GM19025 (cell line): Measurements from ENCODE around the gene DNAJB13.

ENCODE experiments used
- ATAC-seq: cut with Tn5 transposase; IDR thresholded peaks from one replicate; pipeline ENCODE4 v1.9.1; 2021; ENCODE audit warnings: mild to moderate bottlenecking, low read depth, moderate library complexity; ENCODE audit not compliant: unreplicated experiment

The DNAJB13 gene

DNA sequence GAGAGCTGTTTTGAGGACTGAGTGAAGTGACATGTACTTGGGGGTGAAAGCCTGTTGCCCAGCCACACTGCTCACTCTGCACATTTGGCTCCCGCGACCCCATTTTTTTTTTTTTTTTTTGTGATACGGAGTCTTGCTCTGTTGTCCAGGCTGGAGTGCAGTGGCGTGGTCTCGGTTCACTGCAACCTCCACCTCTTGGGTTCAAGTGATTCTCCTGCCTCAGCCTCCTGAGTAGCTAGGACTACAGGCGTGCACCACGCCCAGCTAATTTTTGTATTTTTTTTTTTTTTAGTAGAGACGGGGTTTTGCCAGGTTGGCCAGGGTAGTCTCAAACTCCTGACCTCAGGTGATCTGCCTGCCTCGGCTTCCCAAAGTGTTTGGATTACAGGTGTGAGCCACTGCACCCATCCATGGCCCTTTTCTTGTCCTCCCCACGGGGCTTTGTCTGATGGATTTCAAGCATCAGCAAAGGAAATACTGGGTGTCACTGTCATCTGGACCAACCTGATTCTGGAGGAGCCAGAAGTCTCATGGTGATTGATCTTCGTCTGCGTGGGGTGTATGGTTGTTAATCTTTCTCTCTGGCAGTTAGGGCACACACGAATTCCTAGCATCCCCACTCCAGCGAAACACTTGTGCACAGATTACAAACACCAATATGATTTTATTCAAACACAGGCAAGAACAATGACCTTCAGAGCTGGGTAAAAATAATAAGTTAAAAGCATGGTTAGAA lies 61.4 kb downstream of the DNAJB13 start:
- ATAC-seq: no peak

DNA sequence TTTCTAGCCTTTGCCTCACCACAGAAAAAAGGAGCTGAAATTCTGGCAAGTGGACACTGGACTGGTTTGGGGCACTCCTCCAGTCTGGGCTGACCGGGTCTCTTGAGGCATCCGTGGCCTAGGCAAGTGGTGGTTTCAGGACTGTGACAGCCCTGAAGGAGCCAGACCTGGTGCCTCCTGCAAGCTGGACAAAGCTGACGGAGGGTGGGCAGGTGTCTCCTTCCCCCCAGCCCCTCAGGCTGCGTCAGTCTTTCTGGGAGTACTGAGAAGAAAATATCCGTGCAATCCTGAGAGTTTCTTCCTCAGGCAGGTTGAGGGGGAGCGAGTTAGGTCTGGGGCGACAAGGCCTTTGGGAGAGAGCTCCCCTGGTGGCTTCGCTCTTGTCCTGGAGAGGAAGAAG lies 62.3 kb downstream of the DNAJB13 start:
- no peak for ATAC-seq

DNA sequence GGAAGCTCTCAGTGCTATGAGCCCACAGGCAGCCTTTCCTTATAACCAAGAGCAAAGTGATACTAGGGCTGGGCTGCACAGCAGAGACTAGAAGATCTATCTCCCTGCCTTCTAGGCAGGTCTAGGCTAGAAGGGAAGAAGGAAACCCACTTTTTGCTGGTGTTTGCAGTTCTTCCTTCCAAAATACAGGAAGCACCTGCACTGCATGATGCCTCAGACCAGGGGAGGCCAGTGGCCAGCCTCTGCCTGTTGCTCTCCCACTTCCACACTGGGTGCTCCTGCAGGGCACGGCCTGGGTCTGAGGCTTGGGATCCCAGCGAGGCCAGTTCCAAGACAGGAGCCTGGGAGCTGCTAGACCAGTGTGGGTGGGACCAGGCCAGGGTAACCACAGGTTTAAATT lies 64.1 kb downstream of the DNAJB13 start:
- ATAC-seq: no peak

DNA sequence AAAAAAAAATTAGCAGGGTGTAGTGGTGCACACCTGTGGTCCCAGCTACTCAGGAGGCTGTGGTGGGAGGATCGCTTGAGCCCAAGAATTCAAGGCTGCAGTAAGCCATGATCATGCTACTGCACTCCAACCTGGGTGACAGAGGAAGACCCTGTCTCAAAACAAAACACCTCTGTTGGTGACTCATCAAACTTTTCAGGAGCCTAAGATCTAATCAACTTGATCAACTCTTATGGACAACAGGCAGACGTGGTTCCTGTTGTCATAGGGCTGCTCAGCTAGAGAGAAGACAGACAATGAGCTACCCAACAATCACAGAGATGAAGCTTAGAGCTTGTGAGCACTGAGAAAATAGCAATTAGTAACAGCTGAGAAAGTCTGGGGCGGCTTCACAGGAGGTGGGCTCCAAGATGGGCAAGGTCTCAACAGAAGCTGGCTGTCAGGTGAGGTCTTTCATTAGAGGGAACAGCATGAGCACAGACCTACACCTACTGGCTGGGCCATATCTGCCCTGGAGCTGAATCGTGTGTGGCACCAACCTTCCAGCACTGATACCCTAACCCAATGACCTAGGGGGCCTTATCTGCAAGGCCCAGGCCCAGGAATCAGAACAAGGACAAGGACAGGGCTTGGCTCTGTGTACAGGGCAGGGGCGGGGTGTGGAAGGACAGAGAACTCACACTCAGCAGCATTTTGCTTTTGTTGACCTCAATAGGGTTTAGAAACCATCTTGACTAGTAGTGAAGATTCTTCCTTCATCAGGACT lies 65.3 kb downstream of the DNAJB13 start:
- no peak for ATAC-seq

DNA sequence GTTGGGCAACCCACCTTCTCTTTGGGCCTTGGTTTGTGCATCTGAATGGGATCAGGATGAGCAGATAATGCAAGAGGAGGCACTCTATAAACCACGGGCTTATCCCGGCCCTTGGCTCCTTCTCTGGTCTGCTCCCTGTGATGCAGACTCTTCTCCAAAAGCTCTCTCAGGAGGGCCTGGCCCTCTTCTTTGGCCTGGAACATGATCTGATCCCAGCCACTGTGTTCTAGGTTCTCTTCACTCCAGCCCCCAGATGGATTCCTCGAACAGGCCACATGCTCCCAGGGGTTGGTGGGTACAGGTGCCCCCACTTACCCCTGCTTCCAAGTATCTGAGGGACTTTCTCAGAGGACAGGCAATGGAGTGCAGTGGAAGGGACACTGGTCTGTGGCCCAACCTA lies 66.8 kb downstream of the DNAJB13 start:
- ATAC-seq: no peak

DNA sequence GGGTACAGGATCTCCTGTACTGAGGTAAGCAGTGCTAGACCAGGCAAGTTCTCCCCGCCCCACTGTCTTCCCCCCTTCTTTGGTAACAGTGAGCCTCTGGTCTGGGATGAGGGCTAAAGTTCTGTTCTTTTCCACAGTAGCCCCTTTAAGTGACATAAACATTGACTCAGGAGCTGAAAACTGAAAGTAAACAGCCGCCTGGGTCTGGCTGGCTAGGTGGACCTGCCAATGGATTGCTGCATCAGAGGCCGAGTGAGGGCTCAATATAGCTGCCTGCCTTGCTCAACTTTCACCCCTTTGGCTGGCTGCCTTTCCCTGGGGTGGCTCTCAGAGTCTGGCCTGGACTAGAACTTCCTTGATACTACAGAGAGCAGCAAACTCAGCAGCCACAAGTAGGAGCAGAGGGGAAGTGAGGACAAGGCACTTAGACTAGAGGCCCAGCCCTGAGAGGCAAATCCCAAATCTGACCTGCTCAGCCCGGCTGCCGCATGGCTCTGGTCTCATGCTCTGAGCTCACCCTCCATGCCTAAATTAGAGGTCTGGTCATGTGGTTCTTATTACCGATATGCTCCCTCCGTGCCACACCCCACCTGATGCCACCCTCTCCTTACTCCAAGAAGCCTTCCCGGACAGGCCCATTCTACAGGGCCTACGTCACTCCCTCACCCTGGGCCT lies 67.6 kb downstream of the DNAJB13 start:
- ATAC-seq: no peak

DNA sequence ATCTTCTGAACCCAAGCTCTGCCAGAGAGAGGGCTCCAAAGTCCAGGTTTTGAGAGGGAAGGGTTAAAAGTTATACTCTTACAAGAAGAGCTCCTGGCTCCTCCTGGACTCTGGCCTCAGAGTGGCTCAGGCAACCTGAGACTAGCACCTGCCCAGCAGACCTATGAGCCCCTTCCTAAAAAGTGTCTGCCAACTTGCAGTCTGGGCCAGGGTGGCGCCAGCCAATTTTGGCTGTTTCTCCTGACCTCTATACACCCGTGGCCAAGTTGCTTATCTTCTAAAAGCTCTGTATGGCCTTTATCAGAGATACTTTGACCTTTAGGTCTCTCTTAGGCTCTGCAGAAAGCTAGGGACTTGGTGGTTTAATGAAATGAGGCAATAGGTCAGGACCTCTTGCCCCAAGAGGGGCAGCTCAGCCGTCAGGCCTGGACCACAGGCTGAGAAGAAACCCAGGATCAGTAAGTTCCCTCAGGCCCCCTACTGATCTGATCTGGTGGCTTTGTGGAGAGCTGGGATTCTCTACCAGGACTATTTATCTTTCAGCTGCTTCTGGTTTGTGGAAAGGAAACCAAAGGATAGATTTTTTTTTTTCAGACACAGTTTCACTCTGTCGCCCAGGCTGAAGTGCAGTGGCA lies 68.4 kb downstream of the DNAJB13 start:
- no peak for ATAC-seq

DNA sequence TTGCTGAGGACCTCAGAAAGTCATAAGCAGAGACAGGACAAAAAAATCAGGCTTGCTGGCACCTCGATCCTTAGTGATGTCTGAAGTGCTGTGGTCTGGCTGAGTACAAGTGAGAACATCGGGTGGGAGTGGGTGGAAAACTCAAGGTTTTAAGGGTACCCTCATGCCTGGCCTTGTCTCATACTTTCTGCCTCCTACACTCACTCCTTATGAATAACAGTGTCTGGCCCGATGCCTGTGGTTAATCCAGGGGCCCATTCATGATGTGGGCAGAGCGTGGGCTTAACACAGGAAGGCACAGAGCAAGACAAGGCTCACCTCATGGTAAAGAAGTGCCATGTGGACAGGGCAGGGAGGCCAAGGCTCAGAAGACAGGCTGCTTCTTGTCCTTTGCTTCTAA lies 69.0 kb downstream of the DNAJB13 start:
- ATAC-seq: no peak
